ENCODE data around the gene ABCA9. TPM values are rescaled to one million over a fixed set of nuclear protein-coding genes. Genes with fewer than 3 reads are reported as not detected.

Gene ABCA9
- total RNA-seq, 1 donor from 2014 or later = 0.13 TPM

DNA sequence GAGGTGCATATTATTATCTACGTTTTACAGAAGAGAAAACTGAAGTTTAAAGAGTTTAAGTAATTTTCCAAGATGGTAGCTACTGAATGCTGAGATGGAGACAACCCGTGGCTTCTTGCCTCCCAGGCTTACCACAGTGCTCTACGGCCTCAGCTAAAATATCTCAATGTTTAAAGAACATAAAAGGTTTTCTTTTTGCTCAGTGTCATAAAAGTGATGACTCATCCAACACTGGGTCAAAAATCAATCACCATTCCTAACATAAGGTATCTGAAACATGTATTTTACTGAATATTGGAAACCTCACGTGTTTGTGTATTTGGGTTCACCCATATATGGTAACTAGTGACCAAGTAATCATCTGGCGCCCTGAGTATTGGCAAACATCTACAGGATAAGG is 18.4 kb downstream of the ABCA9 start:
- DNase-seq (ENCODE audit: low spot score) = no peak
- Mint-ChIP-seq H3K27ac (no peak overlapping the region), H3K4me1 (peaks cover 12% of the 10 kb centered on the region), H3K9me3 (peaks cover 12% of the 10 kb centered on the region), H3K27me3 (ENCODE audit: insufficient read depth, low read depth) (no peaks in the 10 kb centered on the region), H3K4me3 (no peak overlapping the region), H3K36me3 (no peaks in the 10 kb centered on the region)
- no peak overlapping the region for H3K4me2 ChIP-seq
- H3K9me3 ChIP-seq (ENCODE audit: low read depth) = peaks cover 1% of the 10 kb centered on the region
- no peak overlapping the region for H3K9ac ChIP-seq
- no peaks in the 10 kb centered on the region for H3K4me1 ChIP-seq
- no peak overlapping the region for H3K27ac ChIP-seq
- no peaks in the 10 kb centered on the region for H3K27me3 ChIP-seq
- TF ChIP-seq EZH2phosphoT487 (IDR thresholded peaks at IDR 0.05) (no peak), EZH2 (IDR thresholded peaks at IDR 0.05) (no peak)
- TF ChIP-seq, protein P1, sequence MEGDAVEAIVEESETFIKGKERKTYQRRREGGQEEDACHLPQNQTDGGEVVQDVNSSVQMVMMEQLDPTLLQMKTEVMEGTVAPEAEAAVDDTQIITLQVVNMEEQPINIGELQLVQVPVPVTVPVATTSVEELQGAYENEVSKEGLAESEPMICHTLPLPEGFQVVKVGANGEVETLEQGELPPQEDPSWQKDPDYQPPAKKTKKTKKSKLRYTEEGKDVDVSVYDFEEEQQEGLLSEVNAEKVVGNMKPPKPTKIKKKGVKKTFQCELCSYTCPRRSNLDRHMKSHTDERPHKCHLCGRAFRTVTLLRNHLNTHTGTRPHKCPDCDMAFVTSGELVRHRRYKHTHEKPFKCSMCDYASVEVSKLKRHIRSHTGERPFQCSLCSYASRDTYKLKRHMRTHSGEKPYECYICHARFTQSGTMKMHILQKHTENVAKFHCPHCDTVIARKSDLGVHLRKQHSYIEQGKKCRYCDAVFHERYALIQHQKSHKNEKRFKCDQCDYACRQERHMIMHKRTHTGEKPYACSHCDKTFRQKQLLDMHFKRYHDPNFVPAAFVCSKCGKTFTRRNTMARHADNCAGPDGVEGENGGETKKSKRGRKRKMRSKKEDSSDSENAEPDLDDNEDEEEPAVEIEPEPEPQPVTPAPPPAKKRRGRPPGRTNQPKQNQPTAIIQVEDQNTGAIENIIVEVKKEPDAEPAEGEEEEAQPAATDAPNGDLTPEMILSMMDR (IDR thresholded peaks at IDR 0.05) = no peak
- H3F3A ChIP-seq (ENCODE audit: low read depth) = no peaks in the 10 kb centered on the region
- H2AFZ ChIP-seq (replicated peaks) = no peak overlapping the region
- H3K4me3 ChIP-seq = no peak overlapping the region
- no peaks in the 10 kb centered on the region for H3K36me3 ChIP-seq
- no peaks in the 10 kb centered on the region for H4K20me1 ChIP-seq (ENCODE audit: low read depth)
- H3K79me2 ChIP-seq (ENCODE audit: low read depth) = no peaks in the 10 kb centered on the region

DNA sequence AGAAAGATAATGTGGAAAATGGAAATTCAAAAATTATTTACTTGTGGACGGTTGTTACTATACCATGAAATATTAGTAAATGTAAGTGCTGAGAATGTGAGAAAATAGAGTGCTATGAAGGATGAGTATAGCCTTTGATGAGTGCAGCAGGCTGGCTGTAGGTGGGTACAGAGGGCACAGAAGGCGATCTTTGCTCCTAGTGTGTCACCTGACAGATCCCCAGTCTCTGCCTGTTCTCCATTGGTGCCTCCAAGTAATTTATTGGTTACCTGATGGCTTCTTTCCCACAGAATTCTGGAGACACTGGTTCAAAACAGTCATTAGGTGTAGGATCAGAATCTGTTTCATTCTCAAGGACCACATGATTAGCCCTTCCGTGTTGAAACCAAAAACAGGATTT is 28.9 kb downstream of the ABCA9 start:
- H3K4me1 ChIP-seq = peaks cover 14% of the 10 kb centered on the region
- no peaks in the 10 kb centered on the region for H3K79me2 ChIP-seq (ENCODE audit: low read depth)
- Mint-ChIP-seq H3K4me3 (no peak overlapping the region), H3K9me3 (peaks cover under 1% of the 10 kb centered on the region), H3K27ac (no peak overlapping the region), H3K4me1 (peaks cover 11% of the 10 kb centered on the region), H3K27me3 (ENCODE audit: insufficient read depth, low read depth) (no peaks in the 10 kb centered on the region), H3K36me3 (no peaks in the 10 kb centered on the region)
- H2AFZ ChIP-seq (replicated peaks) = no peak overlapping the region
- H3K36me3 ChIP-seq = no peaks in the 10 kb centered on the region
- TF ChIP-seq EZH2phosphoT487 (IDR thresholded peaks at IDR 0.05) = no peak
- TF ChIP-seq, protein P1 (IDR thresholded peaks at IDR 0.05) = no peak
- no peak for TF ChIP-seq EZH2 (IDR thresholded peaks at IDR 0.05)
- H3K9ac ChIP-seq = no peak overlapping the region
- no peaks in the 10 kb centered on the region for H3F3A ChIP-seq (ENCODE audit: low read depth)
- H3K9me3 ChIP-seq (ENCODE audit: low read depth) = no peaks in the 10 kb centered on the region
- DNase-seq (ENCODE audit: low spot score) = no peak
- H3K27ac ChIP-seq = no peak overlapping the region
- H4K20me1 ChIP-seq (ENCODE audit: low read depth) = no peaks in the 10 kb centered on the region
- H3K27me3 ChIP-seq = no peaks in the 10 kb centered on the region
- no peak overlapping the region for H3K4me3 ChIP-seq
- H3K4me2 ChIP-seq = no peak overlapping the region

DNA sequence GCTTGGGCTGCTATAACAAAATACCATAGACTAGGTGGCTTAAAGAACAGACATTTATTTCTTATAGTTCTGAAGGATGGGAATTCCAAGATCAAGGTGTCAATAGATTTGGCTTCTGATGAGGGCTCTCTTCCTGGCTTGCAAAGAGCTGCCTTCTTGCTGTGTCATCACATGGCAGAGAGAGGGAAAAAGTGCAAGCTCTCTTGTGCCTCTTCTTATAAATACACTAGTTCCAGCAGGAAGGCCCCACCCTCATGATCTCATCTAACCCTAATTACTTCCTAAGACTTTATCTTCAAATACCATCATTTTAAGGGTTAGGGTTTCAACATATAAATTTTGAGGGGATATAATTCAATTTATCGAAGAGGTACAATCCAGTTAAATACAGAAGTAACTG is 30.6 kb downstream of the ABCA9 start:
- no peaks in the 10 kb centered on the region for H4K20me1 ChIP-seq (ENCODE audit: low read depth)
- DNase-seq (ENCODE audit: low spot score) = no peak
- H3F3A ChIP-seq (ENCODE audit: low read depth) = no peaks in the 10 kb centered on the region
- H3K9ac ChIP-seq = no peak overlapping the region
- no peaks in the 10 kb centered on the region for H3K9me3 ChIP-seq (ENCODE audit: low read depth)
- no peaks in the 10 kb centered on the region for H3K79me2 ChIP-seq (ENCODE audit: low read depth)
- no peaks in the 10 kb centered on the region for H3K36me3 Mint-ChIP-seq
- H3K36me3 ChIP-seq = no peaks in the 10 kb centered on the region
- H3K4me2 ChIP-seq = no peak overlapping the region
- H3K27me3 Mint-ChIP-seq (ENCODE audit: insufficient read depth, low read depth) = no peaks in the 10 kb centered on the region
- no peaks in the 10 kb centered on the region for H3K27me3 ChIP-seq
- no peak overlapping the region for H3K4me3 Mint-ChIP-seq
- H3K27ac ChIP-seq = no peak overlapping the region
- H3K9me3 Mint-ChIP-seq = no peaks in the 10 kb centered on the region
- no peak overlapping the region for H3K27ac Mint-ChIP-seq
- H2AFZ ChIP-seq (replicated peaks) = no peak overlapping the region
- TF ChIP-seq EZH2 (IDR thresholded peaks at IDR 0.05) = no peak
- no peak for TF ChIP-seq EZH2phosphoT487 (IDR thresholded peaks at IDR 0.05)
- TF ChIP-seq, protein P1 (IDR thresholded peaks at IDR 0.05) = no peak
- H3K4me1 Mint-ChIP-seq = peaks cover 11% of the 10 kb centered on the region
- no peak overlapping the region for H3K4me3 ChIP-seq
- peaks cover 14% of the 10 kb centered on the region for H3K4me1 ChIP-seq
